ENCODE data around the gene B4GALNT4. TPM values are rescaled to one million over a fixed set of nuclear protein-coding genes. Genes with fewer than 3 reads are reported as not detected.
"Not testable (repeated sequence)": the region's sequence is repeated elsewhere in the genome, so short reads cannot be mapped to it uniquely, and the experiment has no call there.

The B4GALNT4 gene
- total and polyA plus RNA-seq, 2 experiments from 2014 or later = 2.3 to 16.5 TPM

GRCh38 chr11:330694-331357 lies 38.5 kb upstream of the B4GALNT4 start:
- Histone ChIP-seq H3K9me2 (ENCODE audit: insufficient read depth) (no peaks in the 10 kb centered on the region), H2AFZ (no peak overlapping the region), H3K4me1 (ENCODE audit: insufficient read depth) (peaks cover 6% of the 10 kb centered on the region), H3K9ac (no peak overlapping the region), H3K79me2 (ENCODE audit: insufficient read depth) (no peaks in the 10 kb centered on the region), H3K36me3 (ENCODE audit: low read depth) (no peaks in the 10 kb centered on the region), H4K20me1 (ENCODE audit: insufficient read depth) (no peaks in the 10 kb centered on the region), H3K27me3 (replicated peaks; ENCODE audit: insufficient read depth) (no peaks in the 10 kb centered on the region), H3K9me3 (ENCODE audit: low read depth) (no peaks in the 10 kb centered on the region), H3F3A (ENCODE audit: insufficient read depth) (no peaks in the 10 kb centered on the region), H3K27ac (no peak overlapping the region), H3K4me3 (no peak overlapping the region), H3K4me2 (ENCODE audit: unreplicated experiment) (no peak overlapping the region)
- in situ Hi-C loops (cut with MboI) = no loop called here
- TF ChIP-seq EZH2phosphoT487 (IDR thresholded peaks at IDR 0.05; ENCODE audit: insufficient read depth, low read depth) = no peak
- no peak for TF ChIP-seq EZH2 (IDR thresholded peaks at IDR 0.05; ENCODE audit: insufficient read depth, poor library complexity, severe bottlenecking)
- WGBS, 2 experiments (ENCODE audit: low coverage in 1 of 2, low lambda C conversion rate in 2 of 2, missing lambda C conversion rate in 2 of 2) = 74 to 76% methylated on average over 34 of the region's 34 CpGs
- no peak for DNase-seq

- no peak for DNase-seq
- Histone ChIP-seq H3K9me3 (ENCODE audit: low read depth) (no peaks in the 10 kb centered on the region), H3K9ac (no peak overlapping the region), H3K79me2 (ENCODE audit: insufficient read depth) (no peaks in the 10 kb centered on the region), H4K20me1 (ENCODE audit: insufficient read depth) (no peaks in the 10 kb centered on the region), H3K27me3 (replicated peaks; ENCODE audit: insufficient read depth) (no peaks in the 10 kb centered on the region), H3K4me2 (ENCODE audit: unreplicated experiment) (no peak overlapping the region), H3F3A (ENCODE audit: insufficient read depth) (no peaks in the 10 kb centered on the region), H3K4me1 (ENCODE audit: insufficient read depth) (peaks cover 8% of the 10 kb centered on the region), H3K4me3 (no peak overlapping the region), H3K27ac (no peak overlapping the region), H3K9me2 (ENCODE audit: insufficient read depth) (no peaks in the 10 kb centered on the region), H2AFZ (no peak overlapping the region), H3K36me3 (ENCODE audit: low read depth) (no peaks in the 10 kb centered on the region)
- TF ChIP-seq EZH2phosphoT487 (IDR thresholded peaks at IDR 0.05; ENCODE audit: insufficient read depth, low read depth) (no peak), EZH2 (IDR thresholded peaks at IDR 0.05; ENCODE audit: insufficient read depth, poor library complexity, severe bottlenecking) (no peak)
- 81 to 84% methylated on average over 19 of the region's 19 CpGs for WGBS, 2 experiments (ENCODE audit: low coverage in 1 of 2, low lambda C conversion rate in 2 of 2, missing lambda C conversion rate in 2 of 2)
- in situ Hi-C loops (cut with MboI) = no loop called here
Measured at GRCh38 chr11:331358-332060, 37.8 kb upstream of the B4GALNT4 start.

GRCh38 chr11:332651-333480 lies 36.4 kb upstream of the B4GALNT4 start:
- Histone ChIP-seq H3K27me3 (replicated peaks; ENCODE audit: insufficient read depth) (no peaks in the 10 kb centered on the region), H4K20me1 (ENCODE audit: insufficient read depth) (no peaks in the 10 kb centered on the region), H3K9me3 (ENCODE audit: low read depth) (no peaks in the 10 kb centered on the region), H3K27ac (no peak overlapping the region), H3K79me2 (ENCODE audit: insufficient read depth) (no peaks in the 10 kb centered on the region), H3K36me3 (ENCODE audit: low read depth) (no peaks in the 10 kb centered on the region), H3F3A (ENCODE audit: insufficient read depth) (no peaks in the 10 kb centered on the region), H3K9ac (no peak overlapping the region), H3K4me2 (ENCODE audit: unreplicated experiment) (no peak overlapping the region), H3K4me3 (no peak overlapping the region), H3K4me1 (ENCODE audit: insufficient read depth) (peaks cover 8% of the 10 kb centered on the region), H3K9me2 (ENCODE audit: insufficient read depth) (no peaks in the 10 kb centered on the region), H2AFZ (no peak overlapping the region)
- in situ Hi-C loops (cut with MboI) = no loop called here
- DNase-seq = no peak
- no peak for TF ChIP-seq EZH2 (IDR thresholded peaks at IDR 0.05; ENCODE audit: insufficient read depth, poor library complexity, severe bottlenecking)
- no peak for TF ChIP-seq EZH2phosphoT487 (IDR thresholded peaks at IDR 0.05; ENCODE audit: insufficient read depth, low read depth)
- WGBS, 2 experiments (ENCODE audit: low coverage in 1 of 2, low lambda C conversion rate in 2 of 2, missing lambda C conversion rate in 2 of 2) = 90 to 91% methylated on average over 23 of the region's 23 CpGs

- H3K27ac ChIP-seq; H3K4me1 ChIP-seq (ENCODE audit: insufficient read depth); H3K9me3 ChIP-seq (ENCODE audit: low read depth); H3K4me3 ChIP-seq; H3K36me3 ChIP-seq (ENCODE audit: low read depth); H3K4me2 ChIP-seq (ENCODE audit: unreplicated experiment); H4K20me1 ChIP-seq (ENCODE audit: insufficient read depth); in situ Hi-C loops (cut with MboI); H3F3A ChIP-seq (ENCODE audit: insufficient read depth); H3K9ac ChIP-seq; H3K79me2 ChIP-seq (ENCODE audit: insufficient read depth); DNase-seq; H3K9me2 ChIP-seq (ENCODE audit: insufficient read depth); H3K27me3 ChIP-seq (replicated peaks; ENCODE audit: insufficient read depth): not testable (repeated sequence)
- 78 to 82% methylated on average over 14 to 17 of the region's 17 CpGs for WGBS, 2 experiments (ENCODE audit: low coverage in 1 of 2, low lambda C conversion rate in 2 of 2, missing lambda C conversion rate in 2 of 2)
- peak overlapping the region; percentile 66 for H2AFZ ChIP-seq
Measured at GRCh38 chr11:333616-334263, 35.6 kb upstream of the B4GALNT4 start.
